ENCODE measurements around the gene ANKRD31. TPM values are rescaled to one million over a fixed set of nuclear protein-coding genes. Genes with fewer than 3 reads are reported as not detected.
"Not testable (repeated sequence)": the region's sequence is repeated elsewhere in the genome, so short reads cannot be mapped to it uniquely, and the experiment has no call there.

ANKRD31 gene
- total RNA-seq: 0.11 and 0.28 TPM in 2 replicates

DNA sequence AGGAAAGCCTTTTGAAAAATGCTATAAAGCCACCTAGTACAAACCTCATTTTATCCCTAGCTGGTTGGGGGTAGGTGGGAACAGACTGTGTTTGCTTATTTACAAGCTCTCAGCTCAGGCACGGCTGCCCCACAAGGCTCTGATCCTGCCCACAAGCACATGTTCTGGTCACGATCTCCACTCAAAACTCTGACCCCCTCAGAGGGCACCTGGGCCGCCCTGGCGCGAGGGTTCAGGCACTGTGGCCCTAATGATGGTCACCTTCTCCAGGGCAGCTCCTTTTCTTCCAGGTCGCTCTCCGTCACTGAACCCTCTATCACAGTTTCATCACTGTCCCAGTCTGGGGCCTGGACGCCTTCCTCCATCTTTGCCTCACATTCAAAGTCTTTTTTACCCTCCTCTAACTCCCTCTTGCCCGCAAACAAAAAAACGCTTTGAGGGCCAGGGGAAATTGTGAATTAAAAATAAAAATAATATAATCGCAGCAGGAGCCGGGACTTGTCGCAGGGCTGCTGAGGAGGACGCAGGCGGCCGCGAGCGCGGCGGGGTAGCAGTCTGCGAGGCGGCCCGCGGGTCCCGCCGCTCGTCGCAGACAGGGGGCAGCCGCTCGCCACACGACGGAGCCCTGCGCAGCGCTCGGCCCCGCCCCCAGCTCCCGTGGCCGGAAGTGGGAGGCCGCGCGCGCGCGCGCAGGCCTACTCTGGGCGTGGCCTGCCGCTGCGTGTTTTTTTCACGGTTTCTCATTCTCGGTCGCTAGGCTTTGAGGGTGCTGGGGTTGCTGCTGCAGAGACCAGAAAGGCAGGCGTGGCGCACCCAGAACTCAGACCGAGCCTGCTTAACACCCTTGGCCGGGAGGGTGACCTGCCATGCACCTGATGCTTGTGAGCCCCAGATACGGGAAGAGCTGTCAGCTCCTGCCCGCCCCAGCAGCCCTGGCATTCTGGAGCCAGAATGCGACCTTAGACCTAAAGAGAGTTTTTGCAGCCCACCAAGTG lies at the start of gene ANKRD31:
Gene ANKRD31 (minus strand): TSS at position 557 of the 995 bp plus-strand sequence. CDS start 192 bp downstream, at position 365.
- intact Hi-C loops (cut with micrococcal nuclease): loop anchor here (1.0 to 5.0 kb wide), 11 partner anchors 100 to 1020 kb away; partner anchors contain the start of genes CERT1, GCNT4, GFM2 and NSA2
- no peaks in the 10 kb centered on the region for H3K36me3 Mint-ChIP-seq (ENCODE audit: low read depth)
- no peaks in the 10 kb centered on the region for H3K9me3 Mint-ChIP-seq
- peak within 1 kb of the TSS; percentile 88 for H3K27ac Mint-ChIP-seq
- H3K27me3 Mint-ChIP-seq (ENCODE audit: low read depth): no peaks in the 10 kb centered on the region
- peak within 1 kb of the TSS; percentile 91 for H3K4me3 Mint-ChIP-seq (ENCODE audit: low read depth)
- peaks cover 8% of the 10 kb centered on the region for H3K4me1 Mint-ChIP-seq (ENCODE audit: low read depth)
- peak; percentile 83 for DNase-seq (ENCODE audit: low spot score)

DNA sequence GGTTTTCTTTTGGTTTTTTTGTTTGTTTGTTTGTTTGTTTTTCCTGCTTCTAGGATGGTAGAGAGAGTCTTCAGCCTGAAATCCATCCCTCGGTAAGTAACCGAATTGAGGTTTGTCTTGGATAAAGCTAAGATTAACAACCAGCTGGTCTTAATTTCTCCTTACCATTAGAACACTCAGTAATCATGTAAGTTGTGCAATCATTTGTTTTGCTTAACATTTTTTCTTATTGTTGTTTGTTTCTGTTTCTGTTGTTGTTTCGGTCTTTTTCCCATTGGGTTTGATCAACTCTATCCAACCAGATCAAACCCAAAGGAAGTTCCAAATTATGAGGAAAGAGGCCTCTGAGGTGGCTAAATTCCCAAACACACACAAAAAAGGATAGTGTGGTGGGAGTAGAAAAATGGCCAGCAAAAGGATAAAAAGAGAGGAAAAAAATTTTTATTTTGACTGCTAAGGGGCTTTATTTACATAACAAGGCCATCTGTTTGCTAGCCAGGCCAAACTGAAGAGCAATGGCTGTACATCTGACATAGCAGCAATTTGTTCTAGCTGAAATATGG lies 49.6 kb upstream of the ANKRD31 start:
- H3K9me3 Mint-ChIP-seq: peaks cover 7% of the 10 kb centered on the region
- no peak overlapping the region for H3K27ac Mint-ChIP-seq
- H3K36me3 Mint-ChIP-seq (ENCODE audit: low read depth): no peaks in the 10 kb centered on the region
- no peak for DNase-seq (ENCODE audit: low spot score)
- no peak overlapping the region for H3K4me3 Mint-ChIP-seq (ENCODE audit: low read depth)
- intact Hi-C loops (cut with micrococcal nuclease): no loop called here
- H3K27me3 Mint-ChIP-seq (ENCODE audit: low read depth): peaks cover 21% of the 10 kb centered on the region
- H3K4me1 Mint-ChIP-seq (ENCODE audit: low read depth): peaks cover 2% of the 10 kb centered on the region

DNA sequence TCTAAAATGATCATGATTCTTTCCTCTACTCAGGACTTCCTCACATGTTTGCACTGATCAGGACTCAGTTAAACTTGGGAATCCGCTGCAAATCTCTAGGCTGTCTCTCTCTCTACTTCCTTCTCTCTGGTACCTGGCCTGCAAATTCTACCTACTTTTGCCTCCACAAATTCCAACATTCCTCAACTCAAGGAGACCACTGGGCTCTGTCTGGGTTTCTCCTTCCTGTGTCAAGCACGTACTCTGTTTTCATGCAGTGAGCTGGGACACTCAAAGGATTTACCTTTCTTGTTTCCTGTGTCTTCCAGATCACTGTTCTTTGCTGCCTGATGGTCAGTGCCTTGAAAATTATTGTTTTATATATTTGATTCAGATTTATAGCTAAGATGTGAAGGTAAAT lies 45.9 kb upstream of the ANKRD31 start:
- peaks cover 2% of the 10 kb centered on the region for H3K4me1 Mint-ChIP-seq (ENCODE audit: low read depth)
- no peak overlapping the region for H3K27ac Mint-ChIP-seq
- no peaks in the 10 kb centered on the region for H3K9me3 Mint-ChIP-seq
- H3K4me3 Mint-ChIP-seq (ENCODE audit: low read depth): no peak overlapping the region
- peaks cover 2% of the 10 kb centered on the region for H3K27me3 Mint-ChIP-seq (ENCODE audit: low read depth)
- no peaks in the 10 kb centered on the region for H3K36me3 Mint-ChIP-seq (ENCODE audit: low read depth)
- intact Hi-C loops (cut with micrococcal nuclease): no loop called here
- no peak for DNase-seq (ENCODE audit: low spot score)

- Mint-ChIP-seq H3K9me3 (no peaks in the 10 kb centered on the region), H3K4me3 (ENCODE audit: low read depth) (no peak overlapping the region), H3K27ac (no peak overlapping the region), H3K4me1 (ENCODE audit: low read depth) (peaks cover 2% of the 10 kb centered on the region), H3K36me3 (ENCODE audit: low read depth) (no peaks in the 10 kb centered on the region), H3K27me3 (ENCODE audit: low read depth) (peaks cover 2% of the 10 kb centered on the region)
- no peak for DNase-seq (ENCODE audit: low spot score)
- intact Hi-C loops (cut with micrococcal nuclease): no loop called here
These were observed 45.2 kb upstream of the ANKRD31 start for GRCh38 chr5:75281716-75282465.

- H3K4me1 Mint-ChIP-seq (ENCODE audit: low read depth): peaks cover 2% of the 10 kb centered on the region
- H3K4me3 Mint-ChIP-seq (ENCODE audit: low read depth): no peak overlapping the region
- H3K27me3 Mint-ChIP-seq (ENCODE audit: low read depth): no peaks in the 10 kb centered on the region
- intact Hi-C loops (cut with micrococcal nuclease): no loop called here
- no peak overlapping the region for H3K27ac Mint-ChIP-seq
- DNase-seq (ENCODE audit: low spot score): no peak
- no peaks in the 10 kb centered on the region for H3K36me3 Mint-ChIP-seq (ENCODE audit: low read depth)
- no peaks in the 10 kb centered on the region for H3K9me3 Mint-ChIP-seq
These were observed 42.6 kb upstream of the ANKRD31 start for GRCh38 chr5:75279321-75279720.

- no peak for DNase-seq (ENCODE audit: low spot score)
- intact Hi-C loops (cut with micrococcal nuclease): no loop called here
- peaks cover 2% of the 10 kb centered on the region for H3K4me1 Mint-ChIP-seq (ENCODE audit: low read depth)
- peaks cover 9% of the 10 kb centered on the region for H3K9me3 Mint-ChIP-seq
- no peaks in the 10 kb centered on the region for H3K36me3 Mint-ChIP-seq (ENCODE audit: low read depth)
- no peak overlapping the region for H3K27ac Mint-ChIP-seq
- no peak overlapping the region for H3K4me3 Mint-ChIP-seq (ENCODE audit: low read depth)
- H3K27me3 Mint-ChIP-seq (ENCODE audit: low read depth): no peaks in the 10 kb centered on the region
These were observed 40.8 kb upstream of the ANKRD31 start for GRCh38 chr5:75277463-75277862.

DNA sequence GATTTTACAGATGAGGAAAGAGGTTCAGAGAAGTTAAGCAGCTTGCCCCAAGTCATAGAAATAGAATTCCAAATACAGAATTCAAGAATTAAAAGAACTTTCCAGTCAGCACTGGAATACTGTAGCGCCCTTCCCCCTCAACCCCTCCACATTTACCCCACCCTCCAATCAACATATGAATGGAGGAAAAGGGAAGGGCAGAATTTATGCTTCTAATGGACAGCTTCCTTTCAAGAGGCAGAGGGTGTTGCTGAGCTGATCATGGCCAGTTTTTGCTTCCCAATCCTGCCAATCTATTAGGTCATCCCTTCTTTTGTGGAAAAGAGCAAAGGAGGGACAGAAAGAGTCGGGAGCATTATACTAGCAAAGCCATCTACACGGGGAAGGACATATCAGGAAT lies 39.1 kb upstream of the ANKRD31 start:
- intact Hi-C loops (cut with micrococcal nuclease): no loop called here
- H3K4me3 Mint-ChIP-seq (ENCODE audit: low read depth): no peak overlapping the region
- no peak overlapping the region for H3K27ac Mint-ChIP-seq

DNA sequence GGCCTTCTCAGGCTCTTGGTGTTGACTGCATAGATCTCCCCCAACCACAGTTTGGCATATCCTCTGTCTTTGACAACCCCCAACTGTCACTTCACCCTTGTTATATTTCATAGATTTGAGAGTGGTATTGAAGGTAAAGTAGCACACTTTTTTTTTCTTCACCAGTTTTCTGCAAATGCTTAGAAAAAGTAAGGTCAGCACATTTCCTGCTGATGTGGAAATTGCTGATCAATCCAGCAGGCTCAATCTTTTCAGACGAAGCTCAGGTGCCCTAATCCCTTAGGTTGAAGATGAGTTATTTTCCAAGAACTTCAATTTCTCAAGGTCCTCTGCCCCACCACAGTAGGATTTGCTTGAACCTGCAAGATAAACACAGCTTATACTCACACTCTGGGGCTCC lies 38.5 kb upstream of the ANKRD31 start:
- no peaks in the 10 kb centered on the region for H3K4me1 Mint-ChIP-seq (ENCODE audit: low read depth)
- peaks cover 9% of the 10 kb centered on the region for H3K9me3 Mint-ChIP-seq

More for the DNA sequence above, 39.1 kb upstream of the ANKRD31 start:
- Mint-ChIP-seq H3K4me1 (ENCODE audit: low read depth) (no peaks in the 10 kb centered on the region), H3K36me3 (ENCODE audit: low read depth) (no peaks in the 10 kb centered on the region), H3K27me3 (ENCODE audit: low read depth) (no peaks in the 10 kb centered on the region), H3K9me3 (peaks cover 9% of the 10 kb centered on the region)
- no peak for DNase-seq (ENCODE audit: low spot score)

DNA sequence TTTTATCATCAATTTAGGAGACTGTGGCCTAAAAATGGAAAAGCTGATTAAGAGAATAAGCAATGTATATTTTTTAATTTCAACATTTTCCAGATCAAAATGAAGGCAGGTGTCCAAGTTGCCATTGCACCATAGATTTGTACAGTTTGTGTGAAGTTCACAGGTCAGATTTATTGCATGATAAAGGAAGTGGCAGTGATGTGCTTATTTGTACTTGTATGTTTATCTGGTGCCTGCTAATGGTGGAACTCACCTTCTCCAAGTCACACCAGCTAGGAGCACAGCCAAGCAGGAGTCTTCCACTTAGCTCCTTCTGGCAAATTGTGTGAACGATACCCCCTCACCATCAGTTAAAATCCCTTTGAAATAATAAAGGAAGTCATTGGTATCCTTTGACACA lies 37.8 kb upstream of the ANKRD31 start:
- Mint-ChIP-seq H3K36me3 (ENCODE audit: low read depth) (no peaks in the 10 kb centered on the region), H3K4me1 (ENCODE audit: low read depth) (no peaks in the 10 kb centered on the region), H3K27ac (no peak overlapping the region), H3K27me3 (ENCODE audit: low read depth) (no peaks in the 10 kb centered on the region), H3K4me3 (ENCODE audit: low read depth) (no peak overlapping the region), H3K9me3 (peaks cover 9% of the 10 kb centered on the region)
- intact Hi-C loops (cut with micrococcal nuclease): no loop called here
- no peak for DNase-seq (ENCODE audit: low spot score)

More for the DNA sequence above, 38.5 kb upstream of the ANKRD31 start:
- Mint-ChIP-seq H3K36me3 (ENCODE audit: low read depth) (no peaks in the 10 kb centered on the region), H3K4me3 (ENCODE audit: low read depth) (no peak overlapping the region), H3K27me3 (ENCODE audit: low read depth) (no peaks in the 10 kb centered on the region), H3K27ac (no peak overlapping the region)
- intact Hi-C loops (cut with micrococcal nuclease): no loop called here
- no peak for DNase-seq (ENCODE audit: low spot score)

DNA sequence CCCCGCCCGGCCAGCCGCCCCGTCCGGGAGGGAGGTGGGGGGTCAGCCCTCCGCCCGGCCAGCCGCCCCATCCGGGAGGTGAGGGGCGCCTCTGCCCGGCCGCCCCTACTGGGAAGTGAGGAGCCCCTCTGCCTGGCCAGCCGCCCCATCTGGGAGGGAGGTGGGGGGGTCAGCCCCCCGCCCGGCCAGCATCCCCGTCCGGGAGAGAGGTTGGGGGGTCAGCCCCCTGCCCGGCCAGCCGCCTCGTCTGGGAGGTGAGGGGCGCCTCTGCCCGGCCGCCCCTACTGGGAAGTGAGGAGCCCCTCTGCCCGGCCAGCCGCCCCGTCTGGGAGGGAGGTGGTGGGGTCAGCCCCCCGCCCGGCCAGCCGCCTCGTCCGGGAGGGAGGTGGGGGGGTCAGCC lies 33.9 kb upstream of the ANKRD31 start:
- peaks cover 12% of the 10 kb centered on the region for H3K9me3 Mint-ChIP-seq
- H3K27me3 Mint-ChIP-seq (ENCODE audit: low read depth); intact Hi-C loops (cut with micrococcal nuclease): not testable (repeated sequence)

GRCh38 chr5:75265731-75266130 lies 29.1 kb upstream of the ANKRD31 start:
- no peaks in the 10 kb centered on the region for H3K4me1 Mint-ChIP-seq (ENCODE audit: low read depth)
- DNase-seq (ENCODE audit: low spot score): no peak
- H3K27ac Mint-ChIP-seq: no peak overlapping the region
- H3K4me3 Mint-ChIP-seq (ENCODE audit: low read depth): no peak overlapping the region
- peaks cover 8% of the 10 kb centered on the region for H3K27me3 Mint-ChIP-seq (ENCODE audit: low read depth)
- no peaks in the 10 kb centered on the region for H3K36me3 Mint-ChIP-seq (ENCODE audit: low read depth)
- intact Hi-C loops (cut with micrococcal nuclease): loop anchor here (5.0 kb wide), 1 partner anchor 343 kb away; no protein-coding TSS in a partner anchor
- peaks cover 3% of the 10 kb centered on the region for H3K9me3 Mint-ChIP-seq

More for the DNA sequence above, 33.9 kb upstream of the ANKRD31 start:
- DNase-seq (ENCODE audit: low spot score); H3K4me3 Mint-ChIP-seq (ENCODE audit: low read depth); H3K4me1 Mint-ChIP-seq (ENCODE audit: low read depth); H3K27ac Mint-ChIP-seq; H3K36me3 Mint-ChIP-seq (ENCODE audit: low read depth): not testable (repeated sequence)

GRCh38 chr5:75262271-75262670 lies 25.6 kb upstream of the ANKRD31 start:
- intact Hi-C loops (cut with micrococcal nuclease): no loop called here
- Mint-ChIP-seq H3K27ac (no peak overlapping the region), H3K36me3 (ENCODE audit: low read depth) (no peaks in the 10 kb centered on the region), H3K4me3 (ENCODE audit: low read depth) (no peak overlapping the region), H3K9me3 (no peaks in the 10 kb centered on the region), H3K4me1 (ENCODE audit: low read depth) (no peaks in the 10 kb centered on the region), H3K27me3 (ENCODE audit: low read depth) (peaks cover 16% of the 10 kb centered on the region)
- no peak for DNase-seq (ENCODE audit: low spot score)

All from activated T-helper 2 cell treated with anti-CD3 and anti-CD28 coated beads, Interferon-gamma antibody, Interleukin-2, Interleukin-4, amounts not matched to agents 10 μg/mL and 5 μg/mL and 100 μg/mL, durations not matched to agents 14 hours and 24 hours and 36 hours (primary cell).